OCI-LY3 (cell line): ENCODE data around the gene ATP5IF1.

ENCODE experiments used
- EZH2phosphoT487 ChIP-seq: fragments of 200-600 bp; shearing (Covaris generic); IDR thresholded peaks from 2 replicates; pipeline ENCODE4 v1.6.1; 2018; ENCODE audit warnings: antibody characterized with exemption, mixed run types, low read depth
- TF ChIP-seq, protein P1 (sequence below): fragments of 200-600, 300-600 bp; sonication (generic); IDR thresholded peaks from 2 replicates; pipeline ENCODE4 v1.5.1; 2014; ENCODE audit warnings: antibody characterized with exemption, low read length, low read depth

GRCh38 chr1:28282426-28283407 is 46.8 kb downstream of the ATP5IF1 start:
- TF ChIP-seq, protein P1, sequence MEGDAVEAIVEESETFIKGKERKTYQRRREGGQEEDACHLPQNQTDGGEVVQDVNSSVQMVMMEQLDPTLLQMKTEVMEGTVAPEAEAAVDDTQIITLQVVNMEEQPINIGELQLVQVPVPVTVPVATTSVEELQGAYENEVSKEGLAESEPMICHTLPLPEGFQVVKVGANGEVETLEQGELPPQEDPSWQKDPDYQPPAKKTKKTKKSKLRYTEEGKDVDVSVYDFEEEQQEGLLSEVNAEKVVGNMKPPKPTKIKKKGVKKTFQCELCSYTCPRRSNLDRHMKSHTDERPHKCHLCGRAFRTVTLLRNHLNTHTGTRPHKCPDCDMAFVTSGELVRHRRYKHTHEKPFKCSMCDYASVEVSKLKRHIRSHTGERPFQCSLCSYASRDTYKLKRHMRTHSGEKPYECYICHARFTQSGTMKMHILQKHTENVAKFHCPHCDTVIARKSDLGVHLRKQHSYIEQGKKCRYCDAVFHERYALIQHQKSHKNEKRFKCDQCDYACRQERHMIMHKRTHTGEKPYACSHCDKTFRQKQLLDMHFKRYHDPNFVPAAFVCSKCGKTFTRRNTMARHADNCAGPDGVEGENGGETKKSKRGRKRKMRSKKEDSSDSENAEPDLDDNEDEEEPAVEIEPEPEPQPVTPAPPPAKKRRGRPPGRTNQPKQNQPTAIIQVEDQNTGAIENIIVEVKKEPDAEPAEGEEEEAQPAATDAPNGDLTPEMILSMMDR, result no peak
- no peak for TF ChIP-seq EZH2phosphoT487
